Measurements from ENCODE around the gene SAMD7.

Gene SAMD7

DNA sequence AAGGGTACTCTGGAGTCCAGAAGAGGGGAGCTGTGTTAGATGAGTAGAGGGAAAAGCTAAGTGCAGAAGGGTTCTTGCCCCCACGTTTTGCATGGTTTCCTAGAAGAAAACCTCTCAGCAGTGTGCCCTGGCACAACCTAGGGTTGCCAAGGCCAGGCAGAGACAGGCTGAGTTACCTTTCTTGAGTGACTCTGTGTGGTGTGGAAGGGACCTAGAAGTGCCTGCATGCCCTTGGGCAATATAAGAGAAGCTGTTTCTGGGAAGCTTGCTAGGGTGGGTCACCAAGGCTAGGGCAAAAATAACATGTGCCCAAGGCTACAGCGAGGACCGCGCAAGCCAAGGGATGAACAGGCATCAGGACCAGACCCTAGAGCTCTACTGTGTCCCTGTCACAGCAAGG lies 3.4 kb upstream of the SAMD7 start:
- Histone ChIP-seq H3K27me3 (ENCODE audit: insufficient read depth, poor library complexity, severe bottlenecking) (no peaks in the 10 kb centered on the region), H3K27ac (replicated peaks) (no peak overlapping the region), H3K4me3 (replicated peaks; ENCODE audit: insufficient read depth, low read length) (no peak overlapping the region)
- no peak for DNase-seq (ENCODE audit: low read depth in 1 of 2, low spot score in 1 of 2)
- TF ChIP-seq REST (IDR thresholded peaks at IDR 0.05; ENCODE audit: insufficient replicate concordance, low read depth) = no peak
- TF ChIP-seq, protein P1, sequence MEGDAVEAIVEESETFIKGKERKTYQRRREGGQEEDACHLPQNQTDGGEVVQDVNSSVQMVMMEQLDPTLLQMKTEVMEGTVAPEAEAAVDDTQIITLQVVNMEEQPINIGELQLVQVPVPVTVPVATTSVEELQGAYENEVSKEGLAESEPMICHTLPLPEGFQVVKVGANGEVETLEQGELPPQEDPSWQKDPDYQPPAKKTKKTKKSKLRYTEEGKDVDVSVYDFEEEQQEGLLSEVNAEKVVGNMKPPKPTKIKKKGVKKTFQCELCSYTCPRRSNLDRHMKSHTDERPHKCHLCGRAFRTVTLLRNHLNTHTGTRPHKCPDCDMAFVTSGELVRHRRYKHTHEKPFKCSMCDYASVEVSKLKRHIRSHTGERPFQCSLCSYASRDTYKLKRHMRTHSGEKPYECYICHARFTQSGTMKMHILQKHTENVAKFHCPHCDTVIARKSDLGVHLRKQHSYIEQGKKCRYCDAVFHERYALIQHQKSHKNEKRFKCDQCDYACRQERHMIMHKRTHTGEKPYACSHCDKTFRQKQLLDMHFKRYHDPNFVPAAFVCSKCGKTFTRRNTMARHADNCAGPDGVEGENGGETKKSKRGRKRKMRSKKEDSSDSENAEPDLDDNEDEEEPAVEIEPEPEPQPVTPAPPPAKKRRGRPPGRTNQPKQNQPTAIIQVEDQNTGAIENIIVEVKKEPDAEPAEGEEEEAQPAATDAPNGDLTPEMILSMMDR (IDR thresholded peaks at IDR 0.05; ENCODE audit: insufficient read depth, low read length) = no peak
- no peak for TF ChIP-seq POLR2AphosphoS5 (IDR thresholded peaks at IDR 0.05; ENCODE audit: low read depth)
- no peak for TF ChIP-seq GABPA (IDR thresholded peaks at IDR 0.05; ENCODE audit: low read depth)
- TF ChIP-seq SPI1 (IDR thresholded peaks at IDR 0.05; ENCODE audit: borderline replicate concordance, low read depth) = no peak

- TF ChIP-seq SPI1 (IDR thresholded peaks at IDR 0.05; ENCODE audit: borderline replicate concordance, low read depth) (no peak), REST (IDR thresholded peaks at IDR 0.05; ENCODE audit: insufficient replicate concordance, low read depth) (no peak), POLR2AphosphoS5 (IDR thresholded peaks at IDR 0.05; ENCODE audit: low read depth) (no peak), GABPA (IDR thresholded peaks at IDR 0.05; ENCODE audit: low read depth) (no peak)
- TF ChIP-seq, protein P1 (IDR thresholded peaks at IDR 0.05; ENCODE audit: insufficient read depth, low read length) = no peak
- H3K27me3 ChIP-seq (ENCODE audit: insufficient read depth, poor library complexity, severe bottlenecking) = no peaks in the 10 kb centered on the region
- no peak for DNase-seq (ENCODE audit: low read depth in 1 of 2, low spot score in 1 of 2)
- no peak overlapping the region for H3K27ac ChIP-seq (replicated peaks)
- no peak overlapping the region for H3K4me3 ChIP-seq (replicated peaks; ENCODE audit: insufficient read depth, low read length)
These were observed 2.0 kb downstream of the SAMD7 start for GRCh38 chr3:169913323-169913722.

DNA sequence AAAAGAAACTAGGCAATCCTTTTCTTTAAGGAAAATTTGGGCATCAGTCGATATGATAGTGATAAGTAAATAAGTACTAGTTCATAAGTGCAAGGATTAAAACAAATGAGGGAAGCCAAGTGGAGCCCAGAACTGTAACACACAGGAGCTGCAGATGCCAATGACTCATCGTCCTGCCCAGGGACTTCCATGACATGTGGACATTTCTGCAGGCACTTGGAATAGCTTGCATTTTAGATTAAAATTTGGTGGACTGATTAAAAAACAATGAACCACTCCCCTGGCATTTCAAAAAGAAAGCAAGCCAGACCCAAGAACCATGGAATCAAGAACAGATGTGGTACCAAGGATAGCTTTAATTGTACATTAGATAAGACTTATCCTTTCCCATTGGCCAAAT lies 2.9 kb downstream of the SAMD7 start:
- no peak overlapping the region for H3K27ac ChIP-seq (replicated peaks)
- no peaks in the 10 kb centered on the region for H3K27me3 ChIP-seq (ENCODE audit: insufficient read depth, poor library complexity, severe bottlenecking)
- no peak overlapping the region for H3K4me3 ChIP-seq (replicated peaks; ENCODE audit: insufficient read depth, low read length)
- no peak for DNase-seq (ENCODE audit: low read depth in 1 of 2, low spot score in 1 of 2)
- TF ChIP-seq REST (IDR thresholded peaks at IDR 0.05; ENCODE audit: insufficient replicate concordance, low read depth) (no peak), POLR2AphosphoS5 (IDR thresholded peaks at IDR 0.05; ENCODE audit: low read depth) (no peak), GABPA (IDR thresholded peaks at IDR 0.05; ENCODE audit: low read depth) (no peak), SPI1 (IDR thresholded peaks at IDR 0.05; ENCODE audit: borderline replicate concordance, low read depth) (no peak)
- TF ChIP-seq, protein P1 (IDR thresholded peaks at IDR 0.05; ENCODE audit: insufficient read depth, low read length) = no peak
